Retinal pigment epithelial cell (primary cell): ENCODE results near the gene GNS.
"Not testable (repeated sequence)": the region's sequence is repeated elsewhere in the genome, so short reads cannot be mapped to it uniquely, and the experiment has no call there.

Experiments used
- DNase-seq: peaks from one replicate; pipeline ENCODE4 v3.0.0-alpha.2; 2010; ENCODE audit warnings: low read depth
- H3K4me3 ChIP-seq: 2 replicates; pipeline ENCODE4 v1.5.1; 2011; ENCODE audit warnings: mild to moderate bottlenecking, low read length, control low read depth, moderate library complexity
- CTCF ChIP-seq: conservative IDR thresholded peaks from 2 replicates; pipeline ENCODE4 v1.5.1; 2011; ENCODE audit warnings: low read depth, low read length, control low read depth, inconsistent platforms

GNS gene

GRCh38 chr12:64691795-64692583 is 67.2 kb downstream of the GNS start:
- no peak for DNase-seq
- no peak overlapping the region for H3K4me3 ChIP-seq
- TF ChIP-seq CTCF: no peak

- no peak for DNase-seq
- TF ChIP-seq CTCF: no peak
- no peak overlapping the region for H3K4me3 ChIP-seq
These were observed 67.9 kb downstream of the GNS start for GRCh38 chr12:64691227-64691794.

- H3K4me3 ChIP-seq: not testable (repeated sequence)
These were observed 69.0 kb downstream of the GNS start for GRCh38 chr12:64690236-64690635.

GRCh38 chr12:64688715-64689114 is 70.5 kb downstream of the GNS start:
- H3K4me3 ChIP-seq: no peak overlapping the region
- DNase-seq: no peak

More at GRCh38 chr12:64690236-64690635, 69.0 kb downstream of the GNS start:
- DNase-seq: not testable (repeated sequence)

GRCh38 chr12:64688219-64688618 is 71.0 kb downstream of the GNS start:
- no peak for TF ChIP-seq CTCF
- H3K4me3 ChIP-seq: no peak overlapping the region
- no peak for DNase-seq

More at GRCh38 chr12:64688715-64689114, 70.5 kb downstream of the GNS start:
- no peak for TF ChIP-seq CTCF

- TF ChIP-seq CTCF: no peak
- no peak overlapping the region for H3K4me3 ChIP-seq
- DNase-seq: no peak
These were observed 71.4 kb downstream of the GNS start for GRCh38 chr12:64687816-64688215.

- no peak for TF ChIP-seq CTCF
- no peak for DNase-seq
These were observed 73.6 kb downstream of the GNS start for GRCh38 chr12:64685605-64686004.

More at GRCh38 chr12:64685605-64686004, 73.6 kb downstream of the GNS start:
- no peak overlapping the region for H3K4me3 ChIP-seq
